Body of pancreas (tissue), 4 donors: Measurements from ENCODE around the gene FAM236D. TPM values are rescaled to one million over a fixed set of nuclear protein-coding genes. Genes with fewer than 3 reads are reported as not detected.
A peak's percentile ranks its signal among the peaks of the same experiment; 100 is the strongest.
"Not testable (repeated sequence)": the region's sequence is repeated elsewhere in the genome, so short reads cannot be mapped to it uniquely, and the experiment has no call there.

Source experiments
- ATAC-seq: fragments of 150-250 bp; one replicate; pipeline ENCODE4 v1.9.1; 2016
- DNase-seq, 4 donors: peaks; one replicate each; pipeline ENCODE4 v3.0.0-alpha.2; 2019
- H3K27ac ChIP-seq, 4 donors: fragments of 200-600 bp; sonication (generic); 1 replicate in 3 of 4; 2 replicates in 1 of 4; pipeline versions ENCODE4 v1.5.1 to v1.6.1; 2016 to 2019; ENCODE audit warnings: mild to moderate bottlenecking in 1 of 4, mixed read lengths in 1 of 4, moderate library complexity in 1 of 4
- H3K27me3 ChIP-seq, 2 donors: fragments of 200-600 bp; sonication (generic); one replicate each; pipeline ENCODE4 v1.6.0; 2016; ENCODE audit warnings: mild to moderate bottlenecking in 1 of 2
- H3K36me3 ChIP-seq, 2 donors: fragments of 200-600 bp; sonication (generic); replicated peaks in 1 of 2; 2 replicates each; pipeline ENCODE4 v1.5.1; 2016; ENCODE audit warnings: low read depth in 2 of 2; ENCODE audit not compliant: insufficient read depth in 1 of 2
- H3K4me1 ChIP-seq: fragments of 200-600 bp; sonication (generic); one replicate; pipeline ENCODE4 v1.6.0; 2016
- H3K4me3 ChIP-seq, 2 donors: fragments of 200-600 bp; sonication (generic); 1 replicate in 1 of 2; 2 replicates in 1 of 2; pipeline ENCODE4 v1.5.1; 2016 to 2019
- H3K9me3 ChIP-seq, 3 donors: fragments of 200-600 bp; sonication (generic); 1 replicate in 2 of 3; 2 replicates in 1 of 3; pipeline ENCODE4 v1.5.1; 2016
- WGBS, 2 donors: methylation state at CpG; one replicate each; pipeline ENCODE4 v1.1.5; 2017; 5-methylcytosine and 5-hydroxymethylcytosine counted together
- intact Hi-C: fragments of 100-400 bp; cut with DNase I; formaldehyde crosslinking; loops from one replicate; pipeline ENCODE4 v1.15.1; 2023
- total RNA-seq, 2 donors: library from RNA; depleted of rRNA; stranded (reverse); fragments of >200 nt; gene quantifications; one replicate each; pipeline ENCODE4 v1.1.0, GENCODE V29; 2016

FAM236D gene
- total RNA-seq = not detected

DNA sequence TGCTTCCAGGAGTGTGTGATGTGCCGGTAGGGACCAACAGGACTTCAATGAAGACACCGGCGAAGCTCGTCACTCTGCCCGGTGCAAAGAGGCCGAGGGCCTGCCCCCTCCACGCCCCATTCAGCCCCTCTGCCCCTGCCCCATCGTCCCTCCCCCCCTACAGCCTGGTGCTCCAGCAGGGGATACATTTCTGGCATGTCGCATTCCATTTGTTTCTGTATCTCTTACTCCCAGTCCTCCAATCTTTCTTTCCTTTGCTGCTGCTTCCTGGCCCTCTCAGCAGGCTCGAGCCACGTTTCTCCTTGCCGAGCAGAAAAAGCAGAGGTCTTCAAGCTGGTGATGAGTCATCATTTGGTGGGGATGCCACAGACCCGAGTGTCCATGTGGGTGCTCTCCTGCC is at the start of gene FAM236D:
Gene FAM236D, minus strand, starts transcription at position 101 of the 400 bp plus-strand sequence. Its CDS starts 100 bp downstream, at position 1.
- intact Hi-C loops, H3K9me3 ChIP-seq, H3K4me1 ChIP-seq, ATAC-seq, H3K27ac ChIP-seq, DNase-seq, H3K27me3 ChIP-seq, H3K4me3 ChIP-seq, H3K36me3 ChIP-seq: not testable (repeated sequence)
- no CpG with 5 or more reads among the region's 13 CpGs for WGBS, 2 donors

DNA sequence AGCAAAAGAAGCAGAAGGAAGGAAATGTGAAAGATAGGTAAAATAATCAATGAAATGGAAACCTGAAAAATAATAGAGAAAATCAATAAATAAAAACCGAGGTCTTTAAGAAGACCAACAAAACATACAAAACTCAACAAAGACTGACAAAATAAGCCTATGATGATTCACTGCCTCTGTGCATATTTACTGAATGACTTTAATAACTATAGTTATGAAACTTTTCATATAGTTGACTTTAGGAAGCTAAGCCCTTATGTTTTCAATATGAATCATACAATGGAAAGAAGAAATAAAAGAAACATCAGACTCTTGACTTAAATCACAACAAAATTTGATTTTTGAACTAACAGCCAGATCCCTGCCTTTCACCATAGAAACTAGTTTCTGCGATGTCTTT is 29.5 kb upstream of the FAM236D start:
- DNase-seq, H3K4me3 ChIP-seq, H3K36me3 ChIP-seq, H3K9me3 ChIP-seq, H3K27ac ChIP-seq, H3K27me3 ChIP-seq, ATAC-seq, intact Hi-C loops, H3K4me1 ChIP-seq: not testable (repeated sequence)
- WGBS, 2 donors = no CpG with 5 or more reads among the region's 2 CpGs

DNA sequence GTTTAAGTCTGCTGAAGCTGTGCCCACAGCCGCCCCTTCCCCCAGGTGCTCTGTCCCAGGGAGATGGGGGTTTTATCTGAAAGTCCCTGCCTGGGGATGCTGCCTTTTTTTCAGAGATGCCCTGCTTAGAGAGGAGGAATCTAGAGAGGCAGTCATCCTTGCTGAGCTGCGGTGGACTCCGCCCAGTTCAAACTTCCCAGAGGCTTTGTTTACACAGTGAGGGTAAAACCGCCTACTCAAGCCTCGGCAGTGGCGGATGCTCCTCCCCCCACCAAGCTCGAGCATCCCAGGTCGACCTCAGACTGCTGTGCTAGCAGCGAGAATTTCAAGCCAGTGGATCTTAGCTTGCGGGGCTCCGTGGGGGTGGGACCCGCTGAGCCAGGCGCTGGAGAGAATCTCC is 22.7 kb upstream of the FAM236D start:
- H3K4me1 ChIP-seq, DNase-seq, H3K27me3 ChIP-seq, ATAC-seq, H3K4me3 ChIP-seq, H3K9me3 ChIP-seq, intact Hi-C loops, H3K36me3 ChIP-seq, H3K27ac ChIP-seq: not testable (repeated sequence)
- WGBS, 2 donors = no CpG with 5 or more reads among the region's 13 CpGs

DNA sequence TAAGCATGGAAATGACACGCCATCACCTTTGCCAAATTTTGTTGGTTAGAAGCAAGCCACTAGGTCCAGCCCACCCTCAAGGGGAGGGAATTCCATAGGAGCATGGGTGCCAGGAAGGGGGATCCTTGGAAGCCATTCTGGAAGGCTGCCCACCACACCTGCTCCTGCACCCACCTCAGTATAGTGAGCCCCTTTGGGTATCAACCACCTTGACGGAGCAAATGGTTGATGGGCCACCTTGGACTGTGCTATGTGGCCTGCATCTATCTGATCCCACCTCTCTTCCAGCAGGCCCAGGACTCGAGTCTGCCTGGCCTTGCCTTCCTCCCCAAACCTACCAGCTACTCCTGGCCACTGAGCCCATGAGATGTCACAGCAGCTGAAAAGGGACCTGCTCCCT is 17.6 kb downstream of the FAM236D start:
- H3K27me3 ChIP-seq, H3K4me3 ChIP-seq, DNase-seq, H3K4me1 ChIP-seq, ATAC-seq, intact Hi-C loops, H3K36me3 ChIP-seq, H3K27ac ChIP-seq, H3K9me3 ChIP-seq: not testable (repeated sequence)
- no CpG with 5 or more reads among the region's 3 CpGs for WGBS, 2 donors

DNA sequence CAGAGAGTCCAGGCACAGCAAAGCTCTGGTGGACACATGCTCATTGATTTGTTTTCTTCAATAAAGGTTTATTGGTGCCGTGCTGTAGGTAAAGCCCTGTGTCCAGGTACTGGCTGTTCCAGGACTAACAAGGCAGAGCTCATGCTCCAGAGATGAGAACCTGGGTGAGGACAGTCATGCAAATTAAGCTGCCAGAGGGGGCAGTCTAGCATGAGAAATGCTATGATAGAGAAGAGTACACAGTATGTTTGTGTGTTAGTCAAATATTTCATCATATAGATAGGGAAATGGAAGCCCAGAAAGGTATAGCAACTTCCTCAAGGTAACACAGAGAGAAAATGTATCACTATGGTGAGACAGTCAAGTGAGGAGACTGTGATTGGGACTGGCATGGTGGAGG is 19.9 kb downstream of the FAM236D start:
- no CpG with 5 or more reads among the region's 1 CpG for WGBS, 2 donors
- H3K9me3 ChIP-seq, ATAC-seq, H3K36me3 ChIP-seq, intact Hi-C loops, H3K27ac ChIP-seq, H3K27me3 ChIP-seq, H3K4me1 ChIP-seq, DNase-seq, H3K4me3 ChIP-seq: not testable (repeated sequence)

DNA sequence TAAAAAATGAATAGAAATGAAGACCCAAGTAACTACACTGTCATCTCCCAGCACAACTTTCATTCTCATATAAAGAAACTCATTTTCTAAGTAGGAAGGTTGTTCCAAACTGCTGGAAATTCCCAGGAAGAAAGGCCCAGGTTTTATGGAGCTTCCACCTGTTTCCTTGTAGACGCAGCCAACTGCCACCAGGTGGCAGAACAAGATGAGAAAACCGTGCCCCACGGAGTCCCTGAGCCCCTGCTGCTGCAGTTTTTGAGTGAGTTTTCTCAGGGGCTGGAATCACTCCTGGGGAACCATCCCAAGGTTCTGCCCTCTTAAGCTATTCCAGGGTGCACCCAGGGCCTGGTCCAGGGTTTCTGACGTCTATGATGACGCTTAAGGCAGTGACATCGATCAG is 24.0 kb downstream of the FAM236D start:
- H3K4me1 ChIP-seq, intact Hi-C loops, H3K36me3 ChIP-seq, H3K27me3 ChIP-seq, H3K9me3 ChIP-seq, H3K4me3 ChIP-seq, H3K27ac ChIP-seq, DNase-seq, ATAC-seq: not testable (repeated sequence)
- no CpG with 5 or more reads among the region's 6 CpGs for WGBS, 2 donors

DNA sequence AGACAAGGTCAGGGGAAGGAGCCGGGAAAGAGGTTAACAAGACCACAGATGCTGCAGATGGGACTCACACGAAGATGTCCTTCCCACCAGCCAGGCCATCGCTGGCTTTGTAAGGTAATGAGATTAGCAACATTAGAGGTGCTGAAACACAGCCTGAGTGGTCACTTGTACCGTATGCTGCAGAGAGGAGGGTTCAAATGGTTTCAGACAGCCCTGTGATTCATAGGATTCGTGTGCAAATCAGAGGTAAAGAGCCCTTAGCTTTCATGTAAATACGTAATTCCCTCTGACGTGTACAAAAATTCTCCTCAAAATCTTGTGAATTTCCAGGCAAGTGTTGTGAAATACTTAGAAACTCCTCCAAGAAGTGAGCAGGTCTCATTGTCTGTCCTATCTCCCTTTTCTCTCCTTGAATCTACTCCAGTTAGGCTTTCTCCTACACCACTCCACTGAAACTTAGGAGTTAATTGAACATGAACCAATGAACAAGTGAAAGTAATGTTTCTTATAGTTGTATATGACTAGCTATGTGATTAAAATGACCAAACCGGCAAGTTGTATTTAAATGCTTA is 24.6 kb downstream of the FAM236D start:
- DNase-seq, H3K4me3 ChIP-seq, H3K9me3 ChIP-seq, H3K27ac ChIP-seq, ATAC-seq, H3K27me3 ChIP-seq, H3K36me3 ChIP-seq, H3K4me1 ChIP-seq, intact Hi-C loops: not testable (repeated sequence)
- WGBS, 2 donors = no CpG with 5 or more reads among the region's 8 CpGs

DNA sequence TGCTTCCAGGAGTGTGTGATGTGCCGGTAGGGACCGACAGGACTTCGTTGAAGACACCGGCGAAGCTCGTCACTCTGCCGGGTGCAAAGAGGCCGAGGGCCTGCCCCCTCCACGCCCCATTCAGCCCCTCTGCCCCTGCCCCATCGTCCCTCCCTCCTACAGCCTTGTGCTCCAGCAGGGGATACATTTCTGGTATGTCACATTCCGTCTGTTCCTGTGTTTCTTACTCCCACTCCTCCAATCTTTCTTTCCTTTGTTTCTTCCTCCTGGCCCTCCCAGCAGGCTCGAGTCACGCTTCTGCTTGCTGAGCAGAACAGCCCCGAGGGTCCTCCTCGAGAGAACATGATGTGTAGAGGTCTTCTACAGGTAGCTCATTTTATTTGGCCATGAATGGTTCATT is 25.4 kb downstream of the FAM236D start, which contains the start of gene FAM236B:
Gene FAM236B, minus strand, starts transcription at position 101 of the 400 bp plus-strand sequence. Its CDS starts 100 bp downstream, at position 1.
- ATAC-seq, H3K27me3 ChIP-seq, intact Hi-C loops, H3K36me3 ChIP-seq, H3K9me3 ChIP-seq, H3K27ac ChIP-seq, H3K4me3 ChIP-seq, H3K4me1 ChIP-seq, DNase-seq: not testable (repeated sequence)
- no CpG with 5 or more reads among the region's 15 CpGs for WGBS, 2 donors

DNA sequence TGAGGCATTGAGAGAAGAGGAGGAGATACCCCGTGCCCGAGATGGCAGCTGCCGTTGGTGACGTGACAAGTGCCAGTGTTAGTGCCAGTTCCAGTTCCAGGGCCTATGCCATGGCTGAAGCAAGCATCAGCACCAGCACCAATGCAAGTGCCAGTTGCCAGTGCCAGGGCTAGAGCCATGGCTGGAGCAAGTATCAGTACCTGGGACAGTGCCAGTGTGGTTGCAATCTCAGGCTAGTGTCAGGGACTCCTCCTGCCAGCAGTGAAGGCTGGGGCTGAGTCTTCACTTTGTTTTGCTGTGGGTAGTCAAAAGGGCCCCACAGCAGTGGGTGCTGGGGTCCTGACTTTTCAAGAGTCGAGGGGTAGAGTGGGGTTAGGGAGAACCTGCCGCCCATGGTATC is 29.9 kb downstream of the FAM236D start:
- not testable (repeated sequence) for DNase-seq, H3K27me3 ChIP-seq, ATAC-seq

DNA sequence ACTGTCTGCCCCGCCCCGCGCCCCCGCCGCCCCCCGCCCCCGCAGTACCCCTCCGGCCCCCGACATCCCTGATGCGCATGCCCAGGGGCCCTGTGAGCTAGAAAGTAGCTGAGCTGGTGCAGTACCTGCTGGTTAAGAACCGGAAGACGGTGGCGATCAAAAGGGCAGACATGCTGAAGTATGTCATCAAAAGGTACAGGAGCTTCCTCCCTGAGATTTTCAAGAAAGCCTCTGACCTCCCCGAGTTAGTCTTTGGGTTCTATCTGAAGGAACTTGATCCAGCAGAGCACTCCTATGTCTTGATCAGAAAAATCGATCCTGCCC is 30.6 kb downstream of the FAM236D start:
- H3K27ac ChIP-seq, H3K4me1 ChIP-seq, H3K36me3 ChIP-seq, H3K27me3 ChIP-seq, H3K9me3 ChIP-seq, H3K4me3 ChIP-seq, intact Hi-C loops, DNase-seq: not testable (repeated sequence)
- peak; percentile 15 for ATAC-seq
- no CpG with 5 or more reads among the region's 15 CpGs for WGBS, 2 donors

More for the DNA sequence above, 29.9 kb downstream of the FAM236D start:
- H3K4me1 ChIP-seq, H3K27ac ChIP-seq, H3K9me3 ChIP-seq, intact Hi-C loops, H3K4me3 ChIP-seq, H3K36me3 ChIP-seq: not testable (repeated sequence)
- no CpG with 5 or more reads among the region's 6 CpGs for WGBS, 2 donors

DNA sequence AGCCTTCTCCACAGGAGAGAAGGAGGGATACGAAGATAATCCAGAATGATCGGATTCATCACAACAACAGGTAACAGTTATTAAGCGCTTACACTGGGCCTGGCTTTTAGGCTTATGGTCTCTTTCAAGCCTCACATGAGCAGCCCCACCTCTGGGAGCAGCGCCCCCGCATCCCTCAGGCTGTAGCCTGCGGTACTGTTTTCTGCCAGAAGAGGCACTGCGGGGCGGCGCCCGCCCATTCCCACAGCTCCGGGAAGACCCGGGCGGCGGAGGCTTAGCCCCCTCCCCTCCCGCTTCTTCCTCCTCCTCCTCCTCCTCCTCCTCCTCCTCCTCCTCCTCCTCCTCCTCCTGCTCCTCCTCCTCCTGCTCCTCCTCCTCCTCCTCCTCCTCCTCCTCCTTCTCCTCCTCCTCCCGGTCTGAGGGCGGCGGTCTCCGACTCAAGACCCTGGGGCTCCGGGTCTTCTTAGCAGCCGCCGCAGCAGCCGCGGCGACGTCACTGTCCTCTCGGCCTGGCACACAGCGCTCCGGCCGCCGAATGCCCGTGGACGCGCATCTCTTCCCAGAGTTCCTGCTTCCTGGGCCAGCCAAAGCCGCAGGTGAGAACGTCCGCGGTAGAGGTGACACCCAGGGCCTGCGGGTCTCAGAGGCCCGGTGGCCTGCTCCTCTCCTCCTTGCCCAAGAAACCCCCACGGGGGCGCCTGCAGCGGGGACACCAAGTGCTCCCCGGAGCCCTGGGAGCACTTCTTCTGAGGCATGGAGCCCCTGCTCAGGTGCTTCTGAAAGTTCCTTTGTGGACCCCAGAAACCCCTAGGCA is 31.1 kb downstream of the FAM236D start, which contains the start of gene DMRTC1B:
Gene DMRTC1B, plus strand, starts transcription at position 238 of the 814 bp plus-strand sequence. CDS start 68,246 bp downstream, outside the sequence.
- WGBS, 2 donors = no CpG with 5 or more reads among the region's 44 CpGs
- H3K27me3 ChIP-seq, DNase-seq, H3K27ac ChIP-seq, intact Hi-C loops, H3K9me3 ChIP-seq, H3K4me1 ChIP-seq, H3K4me3 ChIP-seq, H3K36me3 ChIP-seq: not testable (repeated sequence)
- peak; percentile 79 for ATAC-seq

DNA sequence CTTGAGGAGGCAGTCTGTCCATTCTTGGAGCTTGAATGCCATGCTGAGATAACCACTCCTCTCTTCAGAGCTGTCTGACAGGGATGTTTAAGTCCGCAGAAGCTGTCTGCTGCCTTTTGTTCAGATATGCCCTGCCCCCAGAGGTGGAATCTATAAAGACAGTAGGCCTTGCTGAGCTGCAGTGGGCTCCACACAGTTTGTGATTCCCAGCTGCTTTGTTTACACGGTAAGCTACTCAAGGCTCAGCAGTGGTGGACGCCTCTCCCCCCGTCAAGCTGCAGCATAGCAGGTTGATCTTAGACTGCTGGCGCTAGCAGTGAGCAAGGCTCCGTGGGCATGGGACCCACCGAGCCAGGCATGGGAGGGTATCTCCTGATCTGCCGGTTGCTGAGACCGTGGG is 47.6 kb downstream of the FAM236D start:
- H3K36me3 ChIP-seq, ATAC-seq, H3K27me3 ChIP-seq, H3K27ac ChIP-seq, DNase-seq, H3K4me1 ChIP-seq, H3K9me3 ChIP-seq, intact Hi-C loops, H3K4me3 ChIP-seq: not testable (repeated sequence)
- no CpG with 5 or more reads among the region's 9 CpGs for WGBS, 2 donors
